Gastrocnemius medialis (tissue), 4 donors: ENCODE data around the gene ARHGAP15. TPM values are rescaled to one million over a fixed set of nuclear protein-coding genes. Genes with fewer than 3 reads are reported as not detected.
"Not testable (repeated sequence)": the region's sequence is repeated elsewhere in the genome, so short reads cannot be mapped to it uniquely, and the experiment has no call there.

ENCODE experiments used
- ATAC-seq, 2 donors: fragments of 150-250 bp; one replicate each; pipeline ENCODE4 v1.9.1; 2016
- DNase-seq, 2 donors: peaks; one replicate each; pipeline ENCODE4 v3.0.0-alpha.2; 2019
- H3K27ac ChIP-seq, 4 donors: fragments of 200-600 bp; sonication (generic); 1 replicate in 1 of 4; 2 replicates in 3 of 4; pipeline ENCODE4 v1.5.1; 2016 to 2018; ENCODE audit warnings: mild to moderate bottlenecking in 2 of 4, moderate library complexity in 1 of 4
- H3K27me3 ChIP-seq, 3 donors: fragments of 200-600 bp; sonication (generic) in 2 of 3; 1 replicate in 1 of 3; 2 replicates in 2 of 3; pipeline versions ENCODE4 v1.5.1 to v1.6.0; 2016 to 2019; ENCODE audit warnings: mild to moderate bottlenecking in 1 of 3, moderate library complexity in 1 of 3
- H3K36me3 ChIP-seq, 2 donors: fragments of 200-600 bp; sonication (generic) in 1 of 2; one replicate each; pipeline ENCODE4 v1.5.1; 2017 to 2018
- H3K4me1 ChIP-seq, 2 donors: fragments of 200-600 bp; sonication (generic) in 1 of 2; one replicate each; pipeline ENCODE4 v1.5.1; 2016 to 2017; ENCODE audit warnings: mild to moderate bottlenecking in 2 of 2
- H3K4me3 ChIP-seq, 4 donors: fragments of 200-600 bp; sonication (generic) in 3 of 4; 1 replicate in 1 of 4; 2 replicates in 3 of 4; pipeline ENCODE4 v1.5.1; 2016 to 2019; ENCODE audit warnings: mild to moderate bottlenecking in 2 of 4
- H3K9me3 ChIP-seq, 3 donors: fragments of 200-600 bp; sonication (generic) in 2 of 3; 1 replicate in 1 of 3; 2 replicates in 2 of 3; pipeline ENCODE4 v1.5.1; 2016 to 2019
- POLR2A ChIP-seq, 2 donors: fragments of 450-650 bp; IDR thresholded peaks; one replicate each; pipeline ENCODE4 v1.6.1; 2017; ENCODE audit warnings: antibody characterized with exemption in 2 of 2, mild to moderate bottlenecking in 2 of 2, moderate library complexity in 2 of 2
- in situ Hi-C, 4 donors: fragments of 200-750 bp; cut with MboI; loops; one replicate each; pipeline versions ENCODE4 v1.15.0 to v1.8.0; 2017; ENCODE audit warnings: low sequenced_read_pairs in 4 of 4
- intact Hi-C: fragments of 100-400 bp; cut with DNase I; formaldehyde crosslinking; loops from one replicate; pipeline ENCODE4 v1.15.1; 2023; ENCODE audit warnings: low total_unique reads
- total RNA-seq, 4 donors: library from RNA; depleted of rRNA; stranded (reverse); fragments of >200 nt; gene quantifications; one replicate each; pipeline versions ENCODE4 v1.1.0 to v1.2.3, GENCODE V29; 2016
- TF ChIP-seq, protein P1 (sequence below), 5 experiments: fragments of 450-650 bp in 3 of 5; fragments of 200-600 bp in 2 of 5; sonication (generic) in 2 of 5; IDR thresholded peaks in 4 of 5; conservative IDR thresholded peaks in 1 of 5; 1 replicate in 4 of 5; 2 replicates in 1 of 5; pipeline ENCODE4 v1.5.1; 2016 to 2019; ENCODE audit warnings: antibody characterized with exemption in 5 of 5, mild to moderate bottlenecking in 3 of 5, moderate library complexity in 3 of 5

The ARHGAP15 gene
- total RNA-seq, 4 donors from 2014 or later: 1.2 to 3.2 (median 1.3) TPM; not detected in 1

DNA sequence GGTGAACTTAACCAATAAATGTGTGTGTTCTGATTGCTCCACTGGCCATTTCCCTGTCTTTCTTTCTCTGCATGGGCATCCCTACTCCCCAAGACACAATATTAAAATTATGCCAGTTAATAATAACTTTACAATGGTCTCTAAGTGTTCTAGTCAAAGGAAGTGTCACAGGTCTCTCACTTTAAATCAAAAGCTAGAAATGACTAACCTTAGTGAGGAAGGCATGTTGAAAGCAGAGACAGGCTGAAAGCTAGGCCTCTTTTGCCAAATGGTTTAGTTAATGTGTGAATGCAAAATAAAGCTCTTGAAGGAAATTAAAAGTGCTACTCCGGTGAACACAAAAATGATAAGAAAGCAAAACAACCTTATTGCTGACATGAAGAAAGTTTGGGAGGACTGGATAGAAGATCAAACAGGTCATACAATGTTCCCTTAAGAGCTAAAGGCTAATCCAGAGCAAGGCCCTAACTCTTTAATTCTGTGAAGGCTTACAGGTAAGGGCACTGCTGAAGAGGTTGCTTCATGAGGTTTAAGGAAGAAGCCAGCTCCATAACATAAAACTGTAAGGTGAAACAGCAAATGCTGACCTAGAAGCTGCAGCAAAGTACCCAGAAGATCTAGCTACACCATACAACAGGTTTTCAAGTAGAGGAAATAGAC lies 44.0 kb upstream of the ARHGAP15 start:
- Histone ChIP-seq H3K9me3 (no peaks in the 10 kb centered on the region), H3K36me3 (no peaks in the 10 kb centered on the region), H3K27ac (no peak overlapping the region), H3K4me3 (no peak overlapping the region), H3K4me1 (no peaks in the 10 kb centered on the region), H3K27me3 (no peaks in the 10 kb centered on the region)
- TF ChIP-seq POLR2A (IDR thresholded peaks at IDR 0.05): no peak
- TF ChIP-seq, protein P1, sequence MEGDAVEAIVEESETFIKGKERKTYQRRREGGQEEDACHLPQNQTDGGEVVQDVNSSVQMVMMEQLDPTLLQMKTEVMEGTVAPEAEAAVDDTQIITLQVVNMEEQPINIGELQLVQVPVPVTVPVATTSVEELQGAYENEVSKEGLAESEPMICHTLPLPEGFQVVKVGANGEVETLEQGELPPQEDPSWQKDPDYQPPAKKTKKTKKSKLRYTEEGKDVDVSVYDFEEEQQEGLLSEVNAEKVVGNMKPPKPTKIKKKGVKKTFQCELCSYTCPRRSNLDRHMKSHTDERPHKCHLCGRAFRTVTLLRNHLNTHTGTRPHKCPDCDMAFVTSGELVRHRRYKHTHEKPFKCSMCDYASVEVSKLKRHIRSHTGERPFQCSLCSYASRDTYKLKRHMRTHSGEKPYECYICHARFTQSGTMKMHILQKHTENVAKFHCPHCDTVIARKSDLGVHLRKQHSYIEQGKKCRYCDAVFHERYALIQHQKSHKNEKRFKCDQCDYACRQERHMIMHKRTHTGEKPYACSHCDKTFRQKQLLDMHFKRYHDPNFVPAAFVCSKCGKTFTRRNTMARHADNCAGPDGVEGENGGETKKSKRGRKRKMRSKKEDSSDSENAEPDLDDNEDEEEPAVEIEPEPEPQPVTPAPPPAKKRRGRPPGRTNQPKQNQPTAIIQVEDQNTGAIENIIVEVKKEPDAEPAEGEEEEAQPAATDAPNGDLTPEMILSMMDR (IDR thresholded peaks at IDR 0.05 in 4 of 5, conservative IDR thresholded peaks at IDR 0.05 in 1 of 5): no peak
- no peak for DNase-seq
- no peak for ATAC-seq
- intact Hi-C loops: no loop called here
- in situ Hi-C loops: no loop called here

DNA sequence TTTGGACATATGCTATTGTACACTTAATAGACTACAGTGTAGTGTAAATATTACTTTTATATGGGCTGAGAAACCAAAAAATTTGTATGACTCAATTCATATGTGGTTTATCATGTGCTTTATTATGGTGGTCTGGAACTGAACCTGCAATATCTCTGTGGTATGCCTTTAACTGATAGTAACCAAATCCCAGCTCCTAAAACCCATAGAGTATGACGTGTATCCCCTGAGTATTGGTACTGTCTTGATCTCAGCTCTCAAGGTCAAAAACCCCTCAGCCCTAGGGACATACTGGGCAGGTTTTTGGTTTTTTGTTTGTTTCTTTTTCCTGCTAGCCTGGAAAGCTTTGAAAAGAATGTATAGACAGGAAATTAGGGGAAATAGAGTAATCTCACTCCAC lies 42.2 kb upstream of the ARHGAP15 start:
- in situ Hi-C loops (no loop called here), intact Hi-C loops (no loop called here)
- no peak overlapping the region for H3K27ac ChIP-seq
- no peaks in the 10 kb centered on the region for H3K27me3 ChIP-seq
- ATAC-seq: no peak
- no peaks in the 10 kb centered on the region for H3K9me3 ChIP-seq
- H3K36me3 ChIP-seq: no peaks in the 10 kb centered on the region
- TF ChIP-seq, protein P1 (IDR thresholded peaks at IDR 0.05 in 4 of 5, conservative IDR thresholded peaks at IDR 0.05 in 1 of 5): no peak
- TF ChIP-seq POLR2A (IDR thresholded peaks at IDR 0.05): no peak
- H3K4me1 ChIP-seq: no peaks in the 10 kb centered on the region
- no peak overlapping the region for H3K4me3 ChIP-seq
- DNase-seq: no peak

DNA sequence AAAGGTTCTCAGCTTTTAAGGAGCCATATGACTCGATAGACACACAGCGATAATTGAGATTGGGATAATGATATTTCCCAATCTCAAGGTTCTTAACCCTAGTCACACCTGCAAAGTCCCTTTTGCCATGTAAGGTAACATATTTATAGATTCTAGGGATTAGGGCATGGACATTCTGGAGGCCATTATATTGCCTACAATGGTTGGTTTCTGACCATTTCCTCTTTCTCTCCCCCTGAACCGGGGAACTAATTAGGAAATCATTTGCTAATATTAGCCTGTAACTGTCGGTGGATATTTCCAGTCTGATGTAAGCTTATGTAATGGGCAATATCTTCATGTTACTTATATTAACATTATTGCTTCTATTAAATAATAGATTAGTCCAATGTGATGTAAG lies 40.8 kb upstream of the ARHGAP15 start:
- H3K27me3 ChIP-seq: no peaks in the 10 kb centered on the region
- no peaks in the 10 kb centered on the region for H3K36me3 ChIP-seq
- no peaks in the 10 kb centered on the region for H3K9me3 ChIP-seq
- DNase-seq: no peak
- intact Hi-C loops (no loop called here), in situ Hi-C loops (no loop called here)
- no peak for ATAC-seq
- no peaks in the 10 kb centered on the region for H3K4me1 ChIP-seq
- no peak overlapping the region for H3K4me3 ChIP-seq
- TF ChIP-seq, protein P1 (IDR thresholded peaks at IDR 0.05 in 4 of 5, conservative IDR thresholded peaks at IDR 0.05 in 1 of 5): no peak
- TF ChIP-seq POLR2A (IDR thresholded peaks at IDR 0.05): no peak
- H3K27ac ChIP-seq: no peak overlapping the region

DNA sequence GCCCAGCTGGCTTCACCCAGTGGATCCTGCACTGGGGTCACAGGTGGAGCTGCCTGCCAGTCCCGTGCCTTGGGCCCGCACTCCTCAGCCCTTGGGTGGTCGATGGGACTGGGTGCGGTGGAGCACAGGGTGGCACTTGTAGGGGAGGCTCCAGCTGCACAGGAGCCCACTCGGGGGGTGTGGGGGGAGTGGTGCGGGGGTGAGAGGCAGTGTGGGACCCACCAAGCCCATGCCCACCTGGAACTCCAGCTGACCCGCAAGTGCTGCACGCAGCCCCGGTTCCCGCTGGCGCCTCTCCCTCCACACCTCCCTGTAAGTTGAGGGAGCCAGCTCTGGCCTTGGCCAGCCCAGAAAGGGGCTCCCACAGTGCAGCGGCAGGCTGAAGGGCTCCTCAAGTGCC lies 39.7 kb upstream of the ARHGAP15 start:
- H3K36me3 ChIP-seq, in situ Hi-C loops, ATAC-seq, DNase-seq, H3K9me3 ChIP-seq, intact Hi-C loops, H3K4me3 ChIP-seq, H3K27me3 ChIP-seq, H3K27ac ChIP-seq, H3K4me1 ChIP-seq: not testable (repeated sequence)

DNA sequence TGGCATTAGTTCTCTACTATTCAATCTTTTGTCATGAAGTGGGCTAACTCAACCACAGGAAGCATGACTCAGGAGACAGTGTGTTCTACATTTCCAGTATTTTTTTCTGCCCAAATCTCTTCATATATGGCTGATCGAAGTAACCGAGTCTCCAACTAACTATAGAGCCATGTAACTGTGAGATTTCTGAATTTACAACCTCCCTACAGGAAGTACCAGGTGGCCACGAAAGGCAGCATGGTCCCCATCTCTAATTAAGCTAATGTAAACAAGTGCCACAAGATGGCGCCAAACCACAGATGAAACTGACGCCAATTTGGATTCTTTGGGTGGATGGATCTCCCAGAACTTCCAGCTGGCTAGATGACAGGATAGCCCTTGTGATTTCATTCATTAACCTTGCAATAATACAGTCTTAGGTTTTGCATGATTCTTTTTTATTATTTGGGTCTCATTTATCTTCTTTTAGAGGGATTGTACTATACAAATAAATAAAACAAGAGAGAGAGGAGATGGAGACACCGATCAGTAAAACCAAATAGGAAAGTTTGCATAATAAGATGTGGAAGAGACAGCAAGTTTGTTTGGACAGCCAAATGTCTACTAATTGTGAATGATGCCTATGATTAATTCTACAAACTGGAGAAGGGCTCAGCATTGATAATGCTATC lies 18.3 kb upstream of the ARHGAP15 start:
- DNase-seq (peak in 1 of 2 donors; percentile 14), ATAC-seq (no peak)
- H3K36me3 ChIP-seq: no peaks in the 10 kb centered on the region
- H3K4me1 ChIP-seq: no peaks in the 10 kb centered on the region
- no peaks in the 10 kb centered on the region for H3K9me3 ChIP-seq
- H3K4me3 ChIP-seq: no peak overlapping the region
- intact Hi-C loops: no loop called here
- TF ChIP-seq, protein P1 (IDR thresholded peaks at IDR 0.05 in 4 of 5, conservative IDR thresholded peaks at IDR 0.05 in 1 of 5): peak in 2 of 5 experiments; percentile 36 to 57
- TF ChIP-seq POLR2A (IDR thresholded peaks at IDR 0.05): no peak
- in situ Hi-C loops: loop anchor here in 1 of 4 donors (10.0 kb wide), 1 partner anchor 114 kb away; no protein-coding TSS in a partner anchor
- no peak overlapping the region for H3K27ac ChIP-seq
- no peaks in the 10 kb centered on the region for H3K27me3 ChIP-seq
